ENCODE results near the gene PNRC2.
A peak's percentile ranks its signal among the peaks of the same experiment; 100 is the strongest.

Gene PNRC2

GRCh38 chr1:23958810-23959460 lies 693 bp upstream of the PNRC2 start:
- peak; percentile 25; the same call in 1 of the 2 replicates for TF ChIP-seq TAF1 (IDR thresholded peaks at IDR 0.05; ENCODE audit: borderline replicate concordance, insufficient read depth, low read length)
- no peak for TF ChIP-seq SIN3A (IDR thresholded peaks at IDR 0.05; ENCODE audit: borderline replicate concordance, insufficient read depth, low read length)

- no peak for TF ChIP-seq TAF1 (IDR thresholded peaks at IDR 0.05; ENCODE audit: borderline replicate concordance, insufficient read depth, low read length)
- no peak for TF ChIP-seq SIN3A (IDR thresholded peaks at IDR 0.05; ENCODE audit: borderline replicate concordance, insufficient read depth, low read length)
Measured at GRCh38 chr1:23960291-23961020, 828 bp downstream of the PNRC2 start.

- TF ChIP-seq POLR2AphosphoS5 (IDR thresholded peaks at IDR 0.05; ENCODE audit: low read depth, low read length) (peak; percentile 82), TAF1 (IDR thresholded peaks at IDR 0.05; ENCODE audit: borderline replicate concordance, insufficient read depth, low read length) (no peak), REST (IDR thresholded peaks at IDR 0.05; ENCODE audit: insufficient read depth in 1 of 2, low read depth in 2 of 2, low read length in 2 of 2) (no peak)
Measured at GRCh38 chr1:23963617-23964234, 4.1 kb downstream of the PNRC2 start.

GRCh38 chr1:23964235-23964668 lies 4.6 kb downstream of the PNRC2 start:
- TF ChIP-seq REST (IDR thresholded peaks at IDR 0.05; ENCODE audit: insufficient read depth in 1 of 2, low read depth in 2 of 2, low read length in 2 of 2) (no peak), SIN3A (IDR thresholded peaks at IDR 0.05; ENCODE audit: borderline replicate concordance, insufficient read depth, low read length) (no peak), POLR2AphosphoS5 (IDR thresholded peaks at IDR 0.05; ENCODE audit: low read depth, low read length) (no peak), TAF1 (IDR thresholded peaks at IDR 0.05; ENCODE audit: borderline replicate concordance, insufficient read depth, low read length) (no peak), FOXP2 (optimal IDR thresholded peaks at IDR 0.05; ENCODE audit: borderline replicate concordance, extremely low read depth, extremely low read length, insufficient read depth) (no peak)

GRCh38 chr1:23964790-23965740 lies 5.4 kb downstream of the PNRC2 start:
- TF ChIP-seq POLR2AphosphoS5 (IDR thresholded peaks at IDR 0.05; ENCODE audit: low read depth, low read length) (0 out of 2 replicates have a peak, but pooled peaks have one; percentile 27), TAF1 (IDR thresholded peaks at IDR 0.05; ENCODE audit: borderline replicate concordance, insufficient read depth, low read length) (no peak)

GRCh38 chr1:23966973-23967493 lies 7.4 kb downstream of the PNRC2 start:
- TF ChIP-seq FOXP2 (optimal IDR thresholded peaks at IDR 0.05; ENCODE audit: borderline replicate concordance, extremely low read depth, extremely low read length, insufficient read depth) (no peak), REST (IDR thresholded peaks at IDR 0.05; ENCODE audit: insufficient read depth in 1 of 2, low read depth in 2 of 2, low read length in 2 of 2) (no peak), POLR2AphosphoS5 (IDR thresholded peaks at IDR 0.05; ENCODE audit: low read depth, low read length) (no peak), SIN3A (IDR thresholded peaks at IDR 0.05; ENCODE audit: borderline replicate concordance, insufficient read depth, low read length) (no peak), TAF1 (IDR thresholded peaks at IDR 0.05; ENCODE audit: borderline replicate concordance, insufficient read depth, low read length) (no peak)

Measured in PFSK-1 (cell line).